Heart left ventricle (tissue), 13 donors: Measurements from ENCODE around the gene SORCS1.

Experiments used
- CTCF ChIP-seq, 12 donors: fragments of 200-600 bp; sonication (generic) in 4 of 12; IDR thresholded peaks; one replicate each; pipeline versions ENCODE4 v1.5.0 to v1.8.0; 2018 to 2022; ENCODE audit warnings: antibody characterized with exemption in 12 of 12, mild to moderate bottlenecking in 5 of 12
- POLR2A ChIP-seq, 2 donors: fragments of 450-650 bp; IDR thresholded peaks; one replicate each; pipeline ENCODE4 v1.6.1; 2017; ENCODE audit warnings: antibody characterized with exemption in 2 of 2, mild to moderate bottlenecking in 2 of 2, moderate library complexity in 2 of 2
- donor health status: ischemic (EF 13 %, LVEDD 7.1; RV severe dilation, severe dysfunction).
- donor health status: DM: no; HTN: yes; CAD: no.
- donor health status: DM: no; HTN: no; CAD: no.
- donor health status: ischemic (EF 25% LVEDD 6.9; RV normal size, moderate dysfunction).
- donor health status: ischemic (EF 25% LVEDD 5.7; RV mildly dilated, moderate dysfunction).
- donor health status: ischemic (EF 35%, LVEDD 5.7; RV mildly dilated, moderate dysfunction).
- donor health status: nonischemic (EF 11% LVEDD 7.7; RV severe dilation, severe dysfunction).
- donor health status: DM: yes; HTN: yes; CAD: no.
- donor health status: PGD.
- donor health status: ischemic (EF 29% LVEDD 5.4; RV normal size, mild dysfunction).
- donor health status: nonischemic (EF 23%, LVEDD 6.1; RV moderate dilation, normal function).

- peak in 7 of 12 donors; percentile 17 to 41 (median 31) for TF ChIP-seq CTCF (IDR thresholded peaks at IDR 0.05)
- no peak for TF ChIP-seq POLR2A (IDR thresholded peaks at IDR 0.05)
Measured at GRCh38 chr10:106682175-106682574, 482.3 kb downstream of the SORCS1 start.
